Measurements from ENCODE around the gene TARBP2. TPM values are rescaled to one million over a fixed set of nuclear protein-coding genes. Genes with fewer than 3 reads are reported as not detected.

Gene TARBP2
- polyA plus RNA-seq, 1 of the 3 experiments (the other 2 are of a cell fraction) = 57.8 TPM

DNA sequence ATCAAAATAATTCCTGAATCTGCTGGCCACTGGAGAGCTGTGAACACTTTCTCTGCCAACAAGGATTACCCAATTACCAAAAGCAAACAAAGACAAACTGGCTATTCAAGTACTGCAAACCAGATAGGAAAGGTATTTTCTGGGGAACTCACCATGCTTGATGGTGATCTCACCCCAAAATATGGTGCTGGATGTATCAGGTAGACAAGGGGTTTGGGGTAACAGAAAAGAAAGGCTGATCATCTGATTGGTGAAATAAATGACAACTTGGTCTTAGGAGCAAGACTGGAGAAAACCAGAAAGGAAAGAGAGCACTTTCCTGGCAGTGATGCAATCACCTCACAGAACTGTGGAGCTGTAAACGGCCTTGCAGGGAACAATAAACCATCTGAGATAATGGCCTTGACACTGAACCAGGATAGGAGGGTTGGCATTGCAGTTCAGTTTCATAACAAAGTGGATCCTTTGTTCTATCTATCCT lies 37.2 kb downstream of the TARBP2 start:
- Histone ChIP-seq H3K9me3 (no peaks in the 10 kb centered on the region), H3K4me2 (no peak overlapping the region), H2AFZ (ENCODE audit: low read depth) (no peak overlapping the region), H3K36me3 (replicated peaks in 1 of 2; ENCODE audit: control insufficient read depth in 1 of 2, insufficient read depth in 2 of 2, low read length in 1 of 2) (peaks cover 27 to 71% of the 10 kb centered on the region in 2 experiments), H3K4me1 (ENCODE audit: control insufficient read depth in 1 of 2, insufficient read depth in 2 of 2, low read depth in 1 of 2, low read length in 1 of 2) (no peaks in the 10 kb centered on the region), H3K27me3 (ENCODE audit: insufficient read depth) (no peaks in the 10 kb centered on the region), H3K79me2 (ENCODE audit: insufficient read depth) (no peaks in the 10 kb centered on the region), H4K20me1 (ENCODE audit: insufficient read depth) (no peaks in the 10 kb centered on the region), H3K4me3 (ENCODE audit: low read depth in 2 of 2, low read length in 1 of 2) (no peak overlapping the region), H3K9me2 (no peaks in the 10 kb centered on the region), H3K27ac (ENCODE audit: low read depth in 2 of 2, low read length in 1 of 2) (no peak overlapping the region), H3F3A (replicated peaks; ENCODE audit: insufficient read depth) (no peaks in the 10 kb centered on the region), H3K9ac (no peak overlapping the region)
- no peak for TF ChIP-seq FOXJ3 (CRISPR knock-in tag; IDR thresholded peaks at IDR 0.05)
- TF ChIP-seq EZH2phosphoT487 (IDR thresholded peaks at IDR 0.05; ENCODE audit: borderline replicate concordance, low read depth) = no peak
- TF ChIP-seq USF2 (IDR thresholded peaks at IDR 0.05; ENCODE audit: borderline replicate concordance, low read depth, low read length) = no peak
- no peak for TF ChIP-seq EP300 (IDR thresholded peaks at IDR 0.05; ENCODE audit: borderline replicate concordance in 1 of 2, low read depth in 1 of 2, low read length in 1 of 2)
- TF ChIP-seq TCF12 (IDR thresholded peaks at IDR 0.05) = no peak
- TF ChIP-seq MXI1 (IDR thresholded peaks at IDR 0.05; ENCODE audit: low read depth, low read length) = no peak
- no peak for TF ChIP-seq JUND (IDR thresholded peaks at IDR 0.05)
- no peak for TF ChIP-seq TAF1 (IDR thresholded peaks at IDR 0.05; ENCODE audit: borderline replicate concordance, low read depth, low read length)
- TF ChIP-seq NRF1 (IDR thresholded peaks at IDR 0.05; ENCODE audit: low read depth, low read length) = no peak
- TF ChIP-seq SMC3 (IDR thresholded peaks at IDR 0.05; ENCODE audit: low read depth, low read length) = no peak
- no peak for TF ChIP-seq RFX5 (IDR thresholded peaks at IDR 0.05; ENCODE audit: low read length)
- no peak for TF ChIP-seq TEAD4 (IDR thresholded peaks at IDR 0.05; ENCODE audit: borderline replicate concordance, insufficient read depth)
- no peak for TF ChIP-seq MEF2A (IDR thresholded peaks at IDR 0.05; ENCODE audit: borderline replicate concordance, low read depth)
- TF ChIP-seq NFIC (IDR thresholded peaks at IDR 0.05; ENCODE audit: borderline replicate concordance) = no peak
- TF ChIP-seq FOXM1 (IDR thresholded peaks at IDR 0.05; ENCODE audit: low read depth) = no peak
- TF ChIP-seq POLR2AphosphoS5 (IDR thresholded peaks at IDR 0.05; ENCODE audit: low read depth, low read length) = no peak
- TF ChIP-seq RAD21 (IDR thresholded peaks at IDR 0.05; ENCODE audit: low read length) = no peak
- TF ChIP-seq MAX (IDR thresholded peaks at IDR 0.05; ENCODE audit: low read depth) = no peak
- TF ChIP-seq RCOR1 (IDR thresholded peaks at IDR 0.05; ENCODE audit: low read length) = no peak
- DNase-seq = no peak
- 69% methylated on average over 1 of the region's 1 CpG for WGBS (ENCODE audit: low lambda C conversion rate)
- ChIA-PET CTCF (interaction anchor here (0.9 to 2.0 kb wide), 3 partner anchors 15 to 138 kb away, joined by 3 to 14 read pairs (median 8); partner anchors contain the start of gene ATP5MC2), POLR2A (interaction anchor here (1.2 kb wide), 1 partner anchor 37 kb away, joined by 4 read pairs; the partner anchor contains the start of gene TARBP2)

GRCh38 chr12:53539526-53539925 lies 38.4 kb downstream of the TARBP2 start:
- 98% methylated on average over 3 of the region's 3 CpGs for WGBS (ENCODE audit: low lambda C conversion rate)
- no peak overlapping the region for H2AFZ ChIP-seq (ENCODE audit: low read depth)
- no peak overlapping the region for H3K9ac ChIP-seq
- CTCF ChIA-PET = interaction anchor here (0.8 to 2.0 kb wide), 3 partner anchors 17 to 204 kb away, joined by 4 to 14 read pairs (median 8); partner anchors contain the start of gene ATP5MC2
- peaks cover 16 to 60% of the 10 kb centered on the region in 2 experiments for H3K36me3 ChIP-seq (replicated peaks in 1 of 2; ENCODE audit: control insufficient read depth in 1 of 2, insufficient read depth in 2 of 2, low read length in 1 of 2)
- H3K4me3 ChIP-seq (ENCODE audit: low read depth in 2 of 2, low read length in 1 of 2) = no peak overlapping the region
- H4K20me1 ChIP-seq (ENCODE audit: insufficient read depth) = no peaks in the 10 kb centered on the region
- H3K9me2 ChIP-seq = no peaks in the 10 kb centered on the region
- POLR2A ChIA-PET = interaction anchor here (1.2 kb wide), 1 partner anchor 39 kb away, joined by 4 read pairs; the partner anchor contains the start of gene TARBP2
- no peak for DNase-seq
- H3K4me1 ChIP-seq (ENCODE audit: control insufficient read depth in 1 of 2, insufficient read depth in 2 of 2, low read depth in 1 of 2, low read length in 1 of 2) = 0 out of 4 replicates have a peak, but pooled peaks cover 0 to 4% of the 10 kb centered on the region in 2 experiments
- no peaks in the 10 kb centered on the region for H3K27me3 ChIP-seq (ENCODE audit: insufficient read depth)
- H3K9me3 ChIP-seq = no peaks in the 10 kb centered on the region
- H3K4me2 ChIP-seq = no peak overlapping the region
- H3K27ac ChIP-seq (ENCODE audit: low read depth in 2 of 2, low read length in 1 of 2) = no peak overlapping the region
- H3F3A ChIP-seq (replicated peaks; ENCODE audit: insufficient read depth) = peaks cover 5% of the 10 kb centered on the region
- no peaks in the 10 kb centered on the region for H3K79me2 ChIP-seq (ENCODE audit: insufficient read depth)
- TF ChIP-seq CHD2 (IDR thresholded peaks at IDR 0.05; ENCODE audit: low read length, partially characterized antibody) = no peak
- no peak for TF ChIP-seq FOXJ3 (CRISPR knock-in tag; IDR thresholded peaks at IDR 0.05)
- no peak for TF ChIP-seq NRF1 (IDR thresholded peaks at IDR 0.05; ENCODE audit: low read depth, low read length)
- TF ChIP-seq ELF1 (IDR thresholded peaks at IDR 0.05) = no peak
- TF ChIP-seq SIN3A (IDR thresholded peaks at IDR 0.05; ENCODE audit: borderline replicate concordance, low read depth, low read length) = no peak
- TF ChIP-seq, protein P1, sequence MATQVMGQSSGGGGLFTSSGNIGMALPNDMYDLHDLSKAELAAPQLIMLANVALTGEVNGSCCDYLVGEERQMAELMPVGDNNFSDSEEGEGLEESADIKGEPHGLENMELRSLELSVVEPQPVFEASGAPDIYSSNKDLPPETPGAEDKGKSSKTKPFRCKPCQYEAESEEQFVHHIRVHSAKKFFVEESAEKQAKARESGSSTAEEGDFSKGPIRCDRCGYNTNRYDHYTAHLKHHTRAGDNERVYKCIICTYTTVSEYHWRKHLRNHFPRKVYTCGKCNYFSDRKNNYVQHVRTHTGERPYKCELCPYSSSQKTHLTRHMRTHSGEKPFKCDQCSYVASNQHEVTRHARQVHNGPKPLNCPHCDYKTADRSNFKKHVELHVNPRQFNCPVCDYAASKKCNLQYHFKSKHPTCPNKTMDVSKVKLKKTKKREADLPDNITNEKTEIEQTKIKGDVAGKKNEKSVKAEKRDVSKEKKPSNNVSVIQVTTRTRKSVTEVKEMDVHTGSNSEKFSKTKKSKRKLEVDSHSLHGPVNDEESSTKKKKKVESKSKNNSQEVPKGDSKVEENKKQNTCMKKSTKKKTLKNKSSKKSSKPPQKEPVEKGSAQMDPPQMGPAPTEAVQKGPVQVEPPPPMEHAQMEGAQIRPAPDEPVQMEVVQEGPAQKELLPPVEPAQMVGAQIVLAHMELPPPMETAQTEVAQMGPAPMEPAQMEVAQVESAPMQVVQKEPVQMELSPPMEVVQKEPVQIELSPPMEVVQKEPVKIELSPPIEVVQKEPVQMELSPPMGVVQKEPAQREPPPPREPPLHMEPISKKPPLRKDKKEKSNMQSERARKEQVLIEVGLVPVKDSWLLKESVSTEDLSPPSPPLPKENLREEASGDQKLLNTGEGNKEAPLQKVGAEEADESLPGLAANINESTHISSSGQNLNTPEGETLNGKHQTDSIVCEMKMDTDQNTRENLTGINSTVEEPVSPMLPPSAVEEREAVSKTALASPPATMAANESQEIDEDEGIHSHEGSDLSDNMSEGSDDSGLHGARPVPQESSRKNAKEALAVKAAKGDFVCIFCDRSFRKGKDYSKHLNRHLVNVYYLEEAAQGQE (IDR thresholded peaks at IDR 0.05; ENCODE audit: low read depth, low read length) = no peak
- TF ChIP-seq POLR2AphosphoS5 (IDR thresholded peaks at IDR 0.05; ENCODE audit: low read depth, low read length) = no peak
- TF ChIP-seq USF2 (IDR thresholded peaks at IDR 0.05; ENCODE audit: borderline replicate concordance, low read depth, low read length) = no peak
- no peak for TF ChIP-seq FOSL2 (IDR thresholded peaks at IDR 0.05; ENCODE audit: borderline replicate concordance, low read depth)
- TF ChIP-seq EZH2phosphoT487 (IDR thresholded peaks at IDR 0.05; ENCODE audit: borderline replicate concordance, low read depth) = no peak

Data from SK-N-SH (cell line).